Upper lobe of right lung (tissue), 1 donor: ENCODE results near the gene SERPINB1. TPM values are rescaled to one million over a fixed set of nuclear protein-coding genes. Genes with fewer than 3 reads are reported as not detected.
"Not testable (repeated sequence)": the region's sequence is repeated elsewhere in the genome, so short reads cannot be mapped to it uniquely, and the experiment has no call there.

Experiments
- ATAC-seq: fragments of 200-7000 bp; cut with Tn5 transposase; one replicate; pipeline ENCODE4 v1.9.1; 2020; ENCODE audit warnings: mild to moderate bottlenecking, moderate library complexity
- DNase-seq: peaks from one replicate; pipeline ENCODE4 v3.0.0-alpha.2; 2020
- H3K27ac ChIP-seq: fragments of 200-600 bp; one replicate; pipeline ENCODE4 v1.8.0; 2022
- H3K27me3 ChIP-seq: fragments of 200-600 bp; one replicate; pipeline ENCODE4 v1.8.0; 2022; ENCODE audit warnings: mild to moderate bottlenecking
- H3K36me3 ChIP-seq: fragments of 200-600 bp; one replicate; pipeline ENCODE4 v1.8.0; 2022
- H3K4me1 ChIP-seq: fragments of 200-600 bp; one replicate; pipeline ENCODE4 v1.8.0; 2022
- H3K4me3 ChIP-seq: fragments of 200-600 bp; one replicate; pipeline ENCODE4 v1.8.0; 2022; ENCODE audit warnings: mild to moderate bottlenecking
- H3K9me3 ChIP-seq: fragments of 200-600 bp; one replicate; pipeline ENCODE4 v1.8.0; 2022
- CTCF ChIP-seq: fragments of 200-600 bp; IDR thresholded peaks from one replicate; pipeline ENCODE4 v1.8.0; 2022; ENCODE audit warnings: antibody characterized with exemption
- intact Hi-C: fragments of 100-400 bp; cut with DNase I; formaldehyde crosslinking; loops from one replicate; pipeline ENCODE4 v1.11.0; 2022
- total RNA-seq: library from RNA; stranded (reverse); fragmentation: NEBNext Ultra II Directional; extraction: Animal tissue kit (Norgen Biotek cat#: 25700); gene quantifications from one replicate; pipeline ENCODE4 v1.2.1, GENCODE V29; 2021
- donor health status: DM: no; HTN: yes; CAD: no; lungs with severe emphysema.

SERPINB1 gene
- total RNA-seq, 1 donor from 2014 or later, result 101 TPM

GRCh38 chr6:2802521-2803060 is 39.1 kb downstream of the SERPINB1 start:
- intact Hi-C loops, result no loop called here

GRCh38 chr6:2801687-2802086 is 40.0 kb downstream of the SERPINB1 start:
- H3K4me3 ChIP-seq, H3K36me3 ChIP-seq, H3K9me3 ChIP-seq, H3K27ac ChIP-seq, H3K27me3 ChIP-seq, intact Hi-C loops, ATAC-seq, DNase-seq: not testable (repeated sequence)
- H3K4me1 ChIP-seq, result peaks cover 17% of the 10 kb centered on the region

More at GRCh38 chr6:2802521-2803060, 39.1 kb downstream of the SERPINB1 start:
- Histone ChIP-seq H3K36me3 (no peaks in the 10 kb centered on the region), H3K4me1 (peaks cover 17% of the 10 kb centered on the region), H3K9me3 (no peaks in the 10 kb centered on the region), H3K27ac (no peak overlapping the region), H3K4me3 (no peak overlapping the region), H3K27me3 (no peaks in the 10 kb centered on the region)
- TF ChIP-seq CTCF, result no peak
- no peak for DNase-seq
- no peak for ATAC-seq

- intact Hi-C loops, result no loop called here
- peaks cover 16% of the 10 kb centered on the region for H3K4me1 ChIP-seq
- DNase-seq (no peak), ATAC-seq (no peak)
- H3K27ac ChIP-seq, result no peak overlapping the region
- H3K9me3 ChIP-seq, result no peaks in the 10 kb centered on the region
- no peaks in the 10 kb centered on the region for H3K27me3 ChIP-seq
- H3K4me3 ChIP-seq, result no peak overlapping the region
- H3K36me3 ChIP-seq, result no peaks in the 10 kb centered on the region
- no peak for TF ChIP-seq CTCF
Observed at GRCh38 chr6:2800552-2801316, 40.9 kb downstream of the SERPINB1 start.

GRCh38 chr6:2799936-2800527 is 41.6 kb downstream of the SERPINB1 start:
- no peaks in the 10 kb centered on the region for H3K36me3 ChIP-seq
- TF ChIP-seq CTCF, result no peak
- ATAC-seq (no peak), DNase-seq (no peak)
- H3K4me3 ChIP-seq, result no peak overlapping the region
- no peaks in the 10 kb centered on the region for H3K27me3 ChIP-seq
- H3K9me3 ChIP-seq, result no peaks in the 10 kb centered on the region
- H3K4me1 ChIP-seq, result peaks cover 16% of the 10 kb centered on the region
- H3K27ac ChIP-seq, result no peak overlapping the region
- intact Hi-C loops, result loop anchor here (10.0 kb wide), 1 partner anchor 135 kb away; no protein-coding TSS in a partner anchor

GRCh38 chr6:2798586-2799134 is 43.0 kb downstream of the SERPINB1 start:
- Histone ChIP-seq H3K27ac (no peak overlapping the region), H3K27me3 (no peaks in the 10 kb centered on the region), H3K9me3 (no peaks in the 10 kb centered on the region), H3K36me3 (no peaks in the 10 kb centered on the region), H3K4me3 (no peak overlapping the region), H3K4me1 (peaks cover 22% of the 10 kb centered on the region)
- intact Hi-C loops, result loop anchor here (10.0 kb wide), 1 partner anchor 136 kb away; no protein-coding TSS in a partner anchor
- ATAC-seq (no peak), DNase-seq (no peak)
- TF ChIP-seq CTCF, result no peak

GRCh38 chr6:2797564-2798031 is 44.1 kb downstream of the SERPINB1 start:
- Histone ChIP-seq H3K27ac (peak overlapping the region; percentile 27), H3K4me1 (peaks cover 31% of the 10 kb centered on the region), H3K36me3 (no peaks in the 10 kb centered on the region), H3K27me3 (no peaks in the 10 kb centered on the region), H3K9me3 (no peaks in the 10 kb centered on the region), H3K4me3 (no peak overlapping the region)
- ATAC-seq (peak; percentile 71), DNase-seq (no peak)
- no peak for TF ChIP-seq CTCF
- intact Hi-C loops, result loop anchor here (10.0 kb wide), 1 partner anchor 137 kb away; no protein-coding TSS in a partner anchor
